ENCODE data around the gene C10orf62.

DNA sequence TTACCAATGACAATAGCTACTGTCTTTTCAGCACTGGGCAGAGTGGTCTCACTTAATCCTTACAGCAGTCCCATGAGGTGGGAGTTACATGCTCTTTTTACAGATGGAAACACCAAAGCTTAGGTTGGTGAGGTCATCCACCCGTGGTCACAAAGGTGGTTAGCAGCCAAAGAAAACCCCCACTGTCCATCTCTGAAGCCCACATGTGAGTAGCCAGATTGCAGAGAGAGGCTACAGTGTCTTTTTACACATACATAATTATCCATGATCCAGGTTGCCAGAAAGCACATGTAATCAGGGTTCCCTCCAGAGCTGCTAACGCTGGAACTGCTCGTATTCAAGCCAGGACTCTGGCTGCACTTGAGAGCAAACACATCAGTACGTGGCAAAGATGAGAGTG lies 41.6 kb upstream of the C10orf62 start:
- TF ChIP-seq, protein P1, sequence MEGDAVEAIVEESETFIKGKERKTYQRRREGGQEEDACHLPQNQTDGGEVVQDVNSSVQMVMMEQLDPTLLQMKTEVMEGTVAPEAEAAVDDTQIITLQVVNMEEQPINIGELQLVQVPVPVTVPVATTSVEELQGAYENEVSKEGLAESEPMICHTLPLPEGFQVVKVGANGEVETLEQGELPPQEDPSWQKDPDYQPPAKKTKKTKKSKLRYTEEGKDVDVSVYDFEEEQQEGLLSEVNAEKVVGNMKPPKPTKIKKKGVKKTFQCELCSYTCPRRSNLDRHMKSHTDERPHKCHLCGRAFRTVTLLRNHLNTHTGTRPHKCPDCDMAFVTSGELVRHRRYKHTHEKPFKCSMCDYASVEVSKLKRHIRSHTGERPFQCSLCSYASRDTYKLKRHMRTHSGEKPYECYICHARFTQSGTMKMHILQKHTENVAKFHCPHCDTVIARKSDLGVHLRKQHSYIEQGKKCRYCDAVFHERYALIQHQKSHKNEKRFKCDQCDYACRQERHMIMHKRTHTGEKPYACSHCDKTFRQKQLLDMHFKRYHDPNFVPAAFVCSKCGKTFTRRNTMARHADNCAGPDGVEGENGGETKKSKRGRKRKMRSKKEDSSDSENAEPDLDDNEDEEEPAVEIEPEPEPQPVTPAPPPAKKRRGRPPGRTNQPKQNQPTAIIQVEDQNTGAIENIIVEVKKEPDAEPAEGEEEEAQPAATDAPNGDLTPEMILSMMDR (IDR thresholded peaks at IDR 0.05; ENCODE audit: extremely low read depth in 1 of 2, insufficient read depth in 1 of 2, low read depth in 1 of 2, low read length in 2 of 2): no peak
- TF ChIP-seq POLR2A (IDR thresholded peaks at IDR 0.05; ENCODE audit: low read depth, low read length) (no peak), FOS (IDR thresholded peaks at IDR 0.05; ENCODE audit: borderline replicate concordance, insufficient read depth, low read length) (no peak), MYC (IDR thresholded peaks at IDR 0.05; ENCODE audit: low read depth, low read length) (no peak), POLR2AphosphoS5 (IDR thresholded peaks at IDR 0.05; ENCODE audit: insufficient read depth, low read depth, low read length) (no peak), EZH2 (IDR thresholded peaks at IDR 0.05; ENCODE audit: borderline replicate concordance, low read depth, low read length, severe bottlenecking) (no peak)

Measured in endothelial cell of umbilical vein (primary cell).